Thymus (tissue), 11 donors: ENCODE data around the gene CLIC1. TPM values are rescaled to one million over a fixed set of nuclear protein-coding genes. Genes with fewer than 3 reads are reported as not detected.
A peak's percentile ranks its signal among the peaks of the same experiment; 100 is the strongest.

Source experiments
- DNase-seq, 9 donors: peaks; one replicate each; pipeline ENCODE4 v3.0.0-alpha.2; 2013; ENCODE audit warnings: low spot score in 9 of 9, low read depth in 6 of 9, missing footprints in 1 of 9
- H3K27ac ChIP-seq, 2 donors: one replicate each; pipeline ENCODE4 v1.5.1; 2013; ENCODE audit warnings: control low read depth in 1 of 2, low read depth in 1 of 2, low read length in 1 of 2, mild to moderate bottlenecking in 1 of 2, moderate library complexity in 1 of 2
- H3K27me3 ChIP-seq, 2 donors: one replicate each; pipeline ENCODE4 v1.5.1; 2013; ENCODE audit warnings: low read length in 1 of 2; ENCODE audit not compliant: control insufficient read depth in 2 of 2, insufficient read depth in 1 of 2
- H3K36me3 ChIP-seq, 2 donors: one replicate each; pipeline ENCODE4 v1.5.1; 2013; ENCODE audit warnings: low read length in 1 of 2, mild to moderate bottlenecking in 1 of 2, moderate library complexity in 1 of 2; ENCODE audit not compliant: control insufficient read depth in 2 of 2, insufficient read depth in 2 of 2
- H3K4me1 ChIP-seq, 2 donors: one replicate each; pipeline ENCODE4 v1.5.1; 2013; ENCODE audit warnings: low read length in 2 of 2; ENCODE audit not compliant: control insufficient read depth in 2 of 2, insufficient read depth in 2 of 2
- H3K4me3 ChIP-seq, 2 donors: one replicate each; pipeline ENCODE4 v1.5.1; 2013; ENCODE audit warnings: low read length in 2 of 2, control low read depth in 1 of 2, mild to moderate bottlenecking in 1 of 2
- H3K9me3 ChIP-seq, 2 donors: one replicate each; pipeline ENCODE4 v1.5.1; 2013; ENCODE audit warnings: low read length in 1 of 2, mild to moderate bottlenecking in 1 of 2; ENCODE audit not compliant: control insufficient read depth in 2 of 2, insufficient read depth in 1 of 2
- WGBS: extraction: QIAGEN DNeasy Blood & Tissue Kit; methylation state at CpG from one replicate; pipeline ENCODE4 v1.1.7; 2013; 5-methylcytosine and 5-hydroxymethylcytosine counted together
- polyA plus RNA-seq: library from polyadenylated mRNA; stranded (reverse); fragments of 200-250 nt; gene quantifications from one replicate; pipeline ENCODE4 v1.2.3, GENCODE V29; 2013
- total RNA-seq: library from RNA; stranded (reverse); fragments of 120-200 nt; gene quantifications from one replicate; pipeline ENCODE4 v1.2.4, GENCODE V29; 2013
- donor health status: healthy.

Gene CLIC1
- total and polyA plus RNA-seq, 2 donors = 337 to 431 TPM

GRCh38 chr6:31729515-31729978 is 6.8 kb downstream of the CLIC1 start:
- DNase-seq = peak in 4 of 9 donors; percentile 84 to 92 (median 86)
- Histone ChIP-seq H3K27me3 (no peaks in the 10 kb centered on the region), H3K36me3 (peaks cover 23 to 46% of the 10 kb centered on the region in 2 donors), H3K27ac (peak overlapping the region; percentile 61 to 64), H3K9me3 (no peaks in the 10 kb centered on the region), H3K4me1 (peaks cover 27 to 63% of the 10 kb centered on the region in 2 donors), H3K4me3 (peak overlapping the region; percentile 71 to 74)
- WGBS = under 1% methylated on average over 29 of the region's 29 CpGs

GRCh38 chr6:31728767-31729514 is 7.4 kb downstream of the CLIC1 start, which contains the start of gene DDAH2:
Gene DDAH2, minus strand, starts transcription at chr6:31729299. Its CDS starts 138 bp downstream, at chr6:31729161.
- H3K9me3 ChIP-seq = no peaks in the 10 kb centered on the region
- DNase-seq = no peak
- peaks cover 22 to 63% of the 10 kb centered on the region in 2 donors for H3K4me1 ChIP-seq
- peak within 1 kb of the TSS; percentile 61 to 83 for H3K27ac ChIP-seq
- 41% methylated on average over 36 of the region's 36 CpGs for WGBS
- peak within 1 kb of the TSS; percentile 71 to 74 for H3K4me3 ChIP-seq
- H3K27me3 ChIP-seq = no peaks in the 10 kb centered on the region
- H3K36me3 ChIP-seq = peaks cover 24 to 41% of the 10 kb centered on the region in 2 donors

- Histone ChIP-seq H3K27me3 (no peaks in the 10 kb centered on the region), H3K4me1 (peaks cover 25 to 66% of the 10 kb centered on the region in 2 donors), H3K36me3 (peaks cover 15 to 32% of the 10 kb centered on the region in 2 donors), H3K27ac (peak overlapping the region; percentile 55 to 83), H3K4me3 (peak overlapping the region; percentile 1 to 71), H3K9me3 (no peaks in the 10 kb centered on the region)
- WGBS = 86% methylated on average over 41 of the region's 41 CpGs
- DNase-seq = no peak
Measured at GRCh38 chr6:31727717-31728671, 8.3 kb downstream of the CLIC1 start.

- Histone ChIP-seq H3K4me1 (peaks cover 25 to 70% of the 10 kb centered on the region in 2 donors), H3K4me3 (no peak overlapping the region), H3K9me3 (no peaks in the 10 kb centered on the region), H3K36me3 (peaks cover 14 to 26% of the 10 kb centered on the region in 2 donors), H3K27me3 (no peaks in the 10 kb centered on the region), H3K27ac (peak overlapping the region; percentile 55 to 83)
- WGBS = 41% methylated on average over 7 of the region's 7 CpGs
- peak in 3 of 9 donors; percentile 65 to 82 (median 67) for DNase-seq
Measured at GRCh38 chr6:31727034-31727716, 9.2 kb downstream of the CLIC1 start.

- Histone ChIP-seq H3K4me3 (no peak overlapping the region), H3K27me3 (no peaks in the 10 kb centered on the region), H3K36me3 (peaks cover 5 to 12% of the 10 kb centered on the region in 2 donors), H3K27ac (no peak overlapping the region), H3K9me3 (no peaks in the 10 kb centered on the region), H3K4me1 (peaks cover 25 to 70% of the 10 kb centered on the region in 2 donors)
- no peak for DNase-seq
- WGBS = 83% methylated on average over 12 of the region's 12 CpGs
Measured at GRCh38 chr6:31725502-31726350, 10.6 kb downstream of the CLIC1 start.

- H3K4me1 ChIP-seq = peaks cover 21 to 56% of the 10 kb centered on the region in 2 donors
- no peaks in the 10 kb centered on the region for H3K9me3 ChIP-seq
- H3K27me3 ChIP-seq = no peaks in the 10 kb centered on the region
- H3K27ac ChIP-seq = no peak overlapping the region
- no peak for DNase-seq
- 96% methylated on average over 25 of the region's 25 CpGs for WGBS
- no peak overlapping the region for H3K4me3 ChIP-seq
- H3K36me3 ChIP-seq = peaks cover 5 to 8% of the 10 kb centered on the region in 2 donors
Measured at GRCh38 chr6:31723980-31724691, 12.2 kb downstream of the CLIC1 start.

- DNase-seq = peak in 4 of 9 donors; percentile 34 to 85 (median 62)
- 65% methylated on average over 46 of the region's 46 CpGs for WGBS
Measured at GRCh38 chr6:31723245-31723979, 12.9 kb downstream of the CLIC1 start, which contains the start of gene MPIG6B. Gene MPIG6B, plus strand, starts transcription at chr6:31723373. Its CDS starts 11 bp downstream, at chr6:31723384.

More at GRCh38 chr6:31723245-31723979, 12.9 kb downstream of the CLIC1 start, which contains the start of gene MPIG6B:
- Histone ChIP-seq H3K27ac (peak within 1 kb of the TSS; percentile 33 to 79), H3K36me3 (peaks cover 5 to 8% of the 10 kb centered on the region in 2 donors), H3K9me3 (no peaks in the 10 kb centered on the region), H3K4me3 (peak within 1 kb of the TSS in 1 of 2 donors; percentile 8), H3K4me1 (peaks cover 16 to 48% of the 10 kb centered on the region in 2 donors), H3K27me3 (no peaks in the 10 kb centered on the region)
